Osteocyte (in vitro differentiated cells): Measurements from ENCODE around the gene CACNA1F. TPM values are rescaled to one million over a fixed set of nuclear protein-coding genes. Genes with fewer than 3 reads are reported as not detected.

ENCODE experiments used
- DNase-seq: peaks from one replicate; pipeline ENCODE4 v3.0.0; 2021; ENCODE audit warnings: mixed read lengths; ENCODE audit not compliant: unreplicated experiment; ENCODE audit errors: extremely low spot score
- H3K27ac Mint-ChIP-seq: one replicate; pipeline ENCODE4 v1.8.0; 2021; ENCODE audit warnings: mild to moderate bottlenecking, mixed read lengths; ENCODE audit not compliant: unreplicated experiment
- H3K27me3 Mint-ChIP-seq: one replicate; pipeline ENCODE4 v1.8.0; 2021; ENCODE audit warnings: mixed read lengths; ENCODE audit not compliant: unreplicated experiment
- H3K36me3 Mint-ChIP-seq: one replicate; pipeline ENCODE4 v1.8.0; 2021; ENCODE audit warnings: mixed read lengths; ENCODE audit not compliant: unreplicated experiment
- H3K4me1 Mint-ChIP-seq: one replicate; pipeline ENCODE4 v1.8.0; 2021; ENCODE audit warnings: mixed read lengths; ENCODE audit not compliant: unreplicated experiment
- H3K4me3 Mint-ChIP-seq: one replicate; pipeline ENCODE4 v1.8.0; 2021; ENCODE audit warnings: mild to moderate bottlenecking, moderate library complexity, mixed read lengths; ENCODE audit not compliant: unreplicated experiment
- H3K9me3 Mint-ChIP-seq: one replicate; pipeline ENCODE4 v1.8.0; 2021; ENCODE audit warnings: mixed read lengths; ENCODE audit not compliant: unreplicated experiment
- total RNA-seq: library from RNA; stranded (reverse); gene quantifications from 2 replicates; pipeline ENCODE4 v1.2.1, GENCODE V29; 2021
- TF ChIP-seq, protein P1 (sequence below): fragments of 200-600 bp; sonication (generic); IDR thresholded peaks from 2 replicates; pipeline ENCODE4 v1.5.0; 2021; ENCODE audit warnings: antibody characterized with exemption, mild to moderate bottlenecking, moderate library complexity

Gene CACNA1F
- total RNA-seq, 1 donor from 2014 or later = not detected

GRCh38 chrX:49184294-49185281 lies 48.6 kb downstream of the CACNA1F start:
- H3K27me3 Mint-ChIP-seq = no peaks in the 10 kb centered on the region
- TF ChIP-seq, protein P1, sequence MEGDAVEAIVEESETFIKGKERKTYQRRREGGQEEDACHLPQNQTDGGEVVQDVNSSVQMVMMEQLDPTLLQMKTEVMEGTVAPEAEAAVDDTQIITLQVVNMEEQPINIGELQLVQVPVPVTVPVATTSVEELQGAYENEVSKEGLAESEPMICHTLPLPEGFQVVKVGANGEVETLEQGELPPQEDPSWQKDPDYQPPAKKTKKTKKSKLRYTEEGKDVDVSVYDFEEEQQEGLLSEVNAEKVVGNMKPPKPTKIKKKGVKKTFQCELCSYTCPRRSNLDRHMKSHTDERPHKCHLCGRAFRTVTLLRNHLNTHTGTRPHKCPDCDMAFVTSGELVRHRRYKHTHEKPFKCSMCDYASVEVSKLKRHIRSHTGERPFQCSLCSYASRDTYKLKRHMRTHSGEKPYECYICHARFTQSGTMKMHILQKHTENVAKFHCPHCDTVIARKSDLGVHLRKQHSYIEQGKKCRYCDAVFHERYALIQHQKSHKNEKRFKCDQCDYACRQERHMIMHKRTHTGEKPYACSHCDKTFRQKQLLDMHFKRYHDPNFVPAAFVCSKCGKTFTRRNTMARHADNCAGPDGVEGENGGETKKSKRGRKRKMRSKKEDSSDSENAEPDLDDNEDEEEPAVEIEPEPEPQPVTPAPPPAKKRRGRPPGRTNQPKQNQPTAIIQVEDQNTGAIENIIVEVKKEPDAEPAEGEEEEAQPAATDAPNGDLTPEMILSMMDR = no peak
- peaks cover 2% of the 10 kb centered on the region for H3K36me3 Mint-ChIP-seq
- H3K4me1 Mint-ChIP-seq = peaks cover 15% of the 10 kb centered on the region
- peak overlapping the region; percentile 62 for H3K4me3 Mint-ChIP-seq
- peak; percentile 91 for DNase-seq
- H3K9me3 Mint-ChIP-seq = peaks cover under 1% of the 10 kb centered on the region
- peak overlapping the region; percentile 68 for H3K27ac Mint-ChIP-seq

DNA sequence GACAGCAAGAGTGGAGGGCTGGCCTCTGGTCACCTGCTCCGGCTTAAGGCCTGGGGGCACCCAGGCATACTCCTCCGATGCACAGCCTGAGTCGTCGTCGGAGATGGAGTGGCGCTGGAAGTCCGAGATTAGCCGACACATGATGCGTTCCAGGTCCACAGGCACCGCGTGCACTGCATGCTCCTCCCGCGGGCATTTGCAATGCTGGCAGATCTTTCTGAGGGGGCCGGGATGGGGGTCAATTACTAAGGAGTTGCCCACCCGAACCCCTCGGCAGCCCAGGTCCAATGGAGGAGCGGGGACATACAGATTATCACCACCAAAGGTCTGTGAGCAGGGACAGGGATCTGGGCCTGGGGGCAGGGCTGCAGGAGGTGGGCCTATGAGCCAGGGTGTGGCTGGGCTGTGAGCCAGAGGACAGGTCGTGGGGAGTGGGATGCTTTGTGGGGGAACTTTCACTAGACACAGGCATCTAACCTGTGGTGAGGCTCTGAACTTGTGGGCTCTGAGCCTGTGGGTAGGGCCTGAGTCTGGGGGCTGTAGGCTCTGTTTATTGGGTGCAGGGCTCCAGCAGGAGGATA lies 49.3 kb downstream of the CACNA1F start:
- Mint-ChIP-seq H3K27me3 (no peaks in the 10 kb centered on the region), H3K4me1 (peaks cover 14% of the 10 kb centered on the region), H3K36me3 (peaks cover 6% of the 10 kb centered on the region), H3K4me3 (peak overlapping the region; percentile 62), H3K27ac (peak overlapping the region; percentile 68), H3K9me3 (peaks cover 4% of the 10 kb centered on the region)
- TF ChIP-seq, protein P1 = no peak
- DNase-seq = no peak

DNA sequence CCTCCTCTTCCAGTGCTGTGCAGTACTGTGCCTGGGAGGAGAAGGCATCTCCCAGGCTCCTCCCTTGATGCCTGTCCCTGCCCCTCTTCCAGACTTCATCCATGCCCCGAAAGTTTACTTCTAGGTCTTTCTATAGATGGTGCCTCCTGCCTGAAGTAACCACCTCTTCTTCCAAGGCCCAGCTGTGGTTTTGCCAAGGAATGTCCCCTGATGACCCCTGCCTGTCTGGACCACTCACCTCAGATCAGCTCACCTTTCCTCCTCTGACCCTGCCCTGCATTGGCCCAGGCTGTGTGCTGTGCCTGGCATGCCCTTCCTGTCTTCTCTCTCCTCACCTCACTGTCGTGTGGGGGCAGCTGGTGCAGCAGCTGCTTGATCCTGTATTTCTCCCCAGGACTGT lies 53.8 kb downstream of the CACNA1F start:
- Mint-ChIP-seq H3K9me3 (peaks cover 4% of the 10 kb centered on the region), H3K27ac (no peak overlapping the region), H3K36me3 (peaks cover 18% of the 10 kb centered on the region), H3K4me1 (peaks cover 9% of the 10 kb centered on the region), H3K27me3 (no peaks in the 10 kb centered on the region), H3K4me3 (no peak overlapping the region)
- DNase-seq = no peak
- TF ChIP-seq, protein P1 = no peak

GRCh38 chrX:49178537-49178936 lies 54.6 kb downstream of the CACNA1F start:
- H3K9me3 Mint-ChIP-seq = peaks cover 4% of the 10 kb centered on the region
- TF ChIP-seq, protein P1 = no peak
- H3K27me3 Mint-ChIP-seq = no peaks in the 10 kb centered on the region
- H3K36me3 Mint-ChIP-seq = peaks cover 19% of the 10 kb centered on the region
- peaks cover 3% of the 10 kb centered on the region for H3K4me1 Mint-ChIP-seq
- no peak overlapping the region for H3K27ac Mint-ChIP-seq
- H3K4me3 Mint-ChIP-seq = no peak overlapping the region
- no peak for DNase-seq

DNA sequence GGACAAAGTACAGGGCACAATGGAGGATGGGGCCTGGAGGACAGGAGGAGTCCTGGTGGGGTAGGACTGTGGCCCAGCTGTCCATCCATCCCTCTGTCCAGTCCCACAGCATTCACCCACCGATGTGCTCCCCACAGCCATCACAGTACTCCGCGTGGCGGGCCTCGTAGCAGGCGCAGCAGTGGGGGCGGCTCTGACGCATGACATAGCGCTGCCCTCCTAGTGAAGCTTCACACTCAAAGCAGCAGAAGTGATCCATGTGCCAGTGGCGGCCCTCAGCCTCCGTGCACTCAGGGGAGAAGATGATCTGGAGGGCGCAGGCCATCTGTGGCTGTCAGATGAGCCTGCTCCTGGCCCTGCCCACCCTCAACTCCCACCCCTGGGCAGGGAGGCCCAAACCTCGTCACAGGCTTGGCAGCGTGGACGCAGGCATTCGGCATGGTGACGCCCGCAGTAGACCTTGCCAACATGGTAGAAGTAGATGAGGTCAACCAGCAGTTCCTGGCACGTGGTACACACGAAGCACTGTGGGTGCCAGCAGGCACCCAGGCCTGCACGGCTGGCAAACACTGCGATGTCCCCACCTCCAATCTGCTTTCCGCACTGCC lies 55.2 kb downstream of the CACNA1F start:
- Mint-ChIP-seq H3K9me3 (peaks cover 4% of the 10 kb centered on the region), H3K4me3 (no peak overlapping the region), H3K4me1 (peaks cover 7% of the 10 kb centered on the region), H3K27me3 (no peaks in the 10 kb centered on the region), H3K27ac (no peak overlapping the region), H3K36me3 (peaks cover 19% of the 10 kb centered on the region)
- TF ChIP-seq, protein P1 = no peak
- DNase-seq = no peak
